ENCODE data around the gene ATF1.
"Not testable (repeated sequence)": the region's sequence is repeated elsewhere in the genome, so short reads cannot be mapped to it uniquely, and the experiment has no call there.

Gene ATF1

DNA sequence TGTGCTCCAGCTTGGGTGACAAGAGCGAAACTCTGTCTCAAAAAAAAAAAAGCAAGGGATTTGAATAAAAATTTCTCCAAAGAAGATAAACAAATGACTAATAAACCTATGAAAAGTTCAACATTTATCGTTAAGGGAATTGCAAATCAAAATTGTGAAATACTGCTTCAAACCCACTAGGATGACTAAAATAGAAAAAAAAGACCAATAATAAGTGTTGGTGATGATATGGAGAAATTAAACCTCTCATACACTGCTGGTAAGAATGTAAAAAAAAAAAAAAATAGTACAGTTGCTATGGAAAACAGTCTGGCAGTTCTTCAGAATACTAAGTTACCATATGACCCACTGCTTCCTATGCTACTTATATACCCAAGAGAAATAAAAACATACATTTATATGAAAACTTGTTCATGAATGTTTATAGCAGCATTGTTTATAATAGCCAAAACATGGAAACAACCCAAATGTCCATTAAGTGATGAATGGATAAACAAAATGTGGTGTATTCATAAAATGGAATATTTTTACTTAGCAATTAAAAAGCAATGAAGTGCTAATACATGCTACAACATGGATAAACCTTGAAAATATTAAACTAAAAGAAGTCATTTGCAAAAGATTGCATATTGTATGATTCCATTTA is 39.5 kb downstream of the ATF1 start:
- DNase-seq (ENCODE audit: low read depth), result no peak

DNA sequence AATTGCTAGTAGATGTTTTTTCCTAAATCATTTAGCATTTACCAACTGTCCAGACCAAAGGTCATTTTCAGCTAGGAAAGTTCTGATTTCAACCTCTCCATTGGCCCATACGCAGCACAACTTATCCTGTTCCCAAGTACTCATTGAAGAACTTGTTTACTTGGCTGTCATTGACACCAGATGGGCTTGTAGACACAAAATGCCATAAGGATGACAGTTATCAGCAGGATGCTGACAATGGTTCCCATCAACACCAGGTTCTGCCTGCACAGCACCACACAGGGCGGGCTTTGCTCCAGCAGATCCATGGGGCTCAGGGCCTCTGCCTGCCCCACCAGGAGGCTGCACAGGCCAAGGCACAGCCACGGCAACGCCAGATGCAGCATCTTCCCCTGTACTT is 42.3 kb downstream of the ATF1 start:
- no peak for DNase-seq (ENCODE audit: low read depth)

GRCh38 chr12:50809131-50809530 is 45.2 kb downstream of the ATF1 start:
- not testable (repeated sequence) for DNase-seq (ENCODE audit: low read depth)

- not testable (repeated sequence) for DNase-seq (ENCODE audit: low read depth)
Observed at GRCh38 chr12:50814921-50815320, 51.0 kb downstream of the ATF1 start.

- no peak for DNase-seq (ENCODE audit: low read depth)
Observed at GRCh38 chr12:50820177-50820576, 56.3 kb downstream of the ATF1 start.

GRCh38 chr12:50822082-50822481 is 58.2 kb downstream of the ATF1 start:
- no peak for DNase-seq (ENCODE audit: low read depth)

DNA sequence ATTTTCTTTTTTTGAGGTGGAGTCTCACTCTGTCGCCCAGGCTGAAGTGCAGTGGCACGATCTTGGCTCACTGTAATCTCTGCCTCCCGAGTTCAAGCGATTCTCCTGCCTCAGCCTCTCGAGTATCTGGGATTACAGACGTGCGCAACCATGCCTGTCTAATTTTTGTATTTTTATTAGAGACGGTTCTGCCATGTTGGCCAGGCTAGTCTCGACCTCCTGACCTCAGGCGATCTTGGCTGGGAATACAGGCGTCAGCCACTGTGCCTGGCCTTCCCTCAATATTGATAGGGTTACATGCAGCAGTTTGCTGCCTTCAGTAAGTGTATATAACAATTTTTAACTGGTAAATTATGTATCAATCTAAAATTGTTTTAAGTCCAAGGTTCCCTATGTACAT is 59.8 kb downstream of the ATF1 start:
- not testable (repeated sequence) for DNase-seq (ENCODE audit: low read depth)

DNA sequence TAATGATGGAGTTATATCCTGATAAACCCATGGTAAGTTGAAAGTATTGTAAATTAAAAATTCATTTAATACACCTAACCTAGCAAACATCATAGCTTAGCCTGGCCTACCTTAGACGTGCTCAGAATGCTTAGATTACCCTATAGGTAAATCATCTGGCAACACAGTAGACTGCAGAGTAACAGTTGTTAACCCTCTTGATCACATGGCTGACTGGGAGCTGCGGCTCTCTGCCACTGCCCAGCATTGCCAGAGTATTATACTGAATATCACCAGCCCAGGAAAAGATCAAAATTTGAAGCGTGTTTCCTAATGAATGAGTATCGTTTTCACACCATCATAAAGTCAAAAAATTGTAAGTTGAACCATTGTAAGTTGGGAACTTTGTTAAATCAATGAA is 61.0 kb downstream of the ATF1 start:
- no peak for DNase-seq (ENCODE audit: low read depth)

DNA sequence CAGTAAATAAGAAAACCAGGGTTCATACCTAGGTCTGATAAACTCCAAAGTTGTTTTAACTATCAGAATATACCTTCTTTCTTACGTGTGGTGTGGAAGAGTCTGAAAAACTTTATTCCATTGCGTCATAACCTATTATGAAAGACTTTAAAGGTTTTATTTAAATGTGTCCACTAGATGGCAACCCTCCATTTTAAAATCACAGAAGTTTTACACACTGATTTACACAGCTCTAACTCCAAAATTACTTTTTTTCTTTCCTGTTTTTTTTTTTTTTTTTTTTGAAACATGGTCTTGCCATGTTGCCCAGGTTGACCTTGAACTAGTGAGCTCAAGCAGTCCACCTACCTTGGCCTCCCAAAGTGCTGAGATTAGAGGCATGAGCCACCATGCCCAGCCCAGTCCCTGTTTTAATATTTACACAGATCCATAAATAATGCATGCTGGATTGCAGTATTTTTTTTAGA is 61.5 kb downstream of the ATF1 start:
- DNase-seq (ENCODE audit: low read depth), result no peak

DNA sequence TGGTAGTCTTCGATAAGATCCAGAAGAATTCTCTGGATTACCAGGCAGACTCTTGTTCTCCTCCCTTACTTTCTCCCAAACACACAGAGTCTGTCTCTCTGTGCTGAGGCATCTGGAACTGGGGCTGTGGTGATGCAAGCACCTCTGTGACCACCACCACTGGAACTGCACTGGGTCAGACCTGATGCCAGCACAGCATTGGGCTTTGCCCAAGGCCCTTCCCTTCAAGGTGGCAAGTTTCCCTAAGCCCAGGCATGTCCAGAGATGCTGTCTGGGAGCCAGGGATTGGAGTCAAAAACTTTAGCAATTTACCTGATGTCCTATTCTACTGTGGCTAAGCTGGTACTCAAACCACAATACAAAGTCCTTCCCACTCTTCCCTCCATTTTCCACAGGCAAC is 64.2 kb downstream of the ATF1 start:
- DNase-seq (ENCODE audit: low read depth), result no peak

DNA sequence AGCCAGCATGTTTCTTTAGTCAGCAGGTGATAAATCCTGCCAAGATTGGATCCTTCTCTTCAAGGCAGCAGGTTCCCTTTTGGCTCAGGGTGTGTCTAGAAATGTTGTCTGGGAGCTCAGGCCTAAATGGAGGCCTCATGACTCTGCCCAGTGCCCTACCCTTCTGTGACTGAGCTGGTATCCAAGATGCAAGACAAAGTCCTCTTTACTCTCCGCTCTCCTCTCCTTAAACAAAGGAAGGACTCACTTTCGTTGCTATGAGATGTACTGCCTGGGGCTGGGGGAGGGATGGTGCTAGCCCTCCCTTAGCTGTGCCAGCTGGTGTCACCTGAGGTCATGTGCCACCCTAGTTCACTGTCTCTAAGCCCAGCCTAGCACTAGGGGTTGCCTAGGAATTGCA is 65.0 kb downstream of the ATF1 start:
- DNase-seq (ENCODE audit: low read depth), result no peak

- DNase-seq (ENCODE audit: low read depth), result not testable (repeated sequence)
Observed at GRCh38 chr12:50833801-50834200, 69.9 kb downstream of the ATF1 start.

DNA sequence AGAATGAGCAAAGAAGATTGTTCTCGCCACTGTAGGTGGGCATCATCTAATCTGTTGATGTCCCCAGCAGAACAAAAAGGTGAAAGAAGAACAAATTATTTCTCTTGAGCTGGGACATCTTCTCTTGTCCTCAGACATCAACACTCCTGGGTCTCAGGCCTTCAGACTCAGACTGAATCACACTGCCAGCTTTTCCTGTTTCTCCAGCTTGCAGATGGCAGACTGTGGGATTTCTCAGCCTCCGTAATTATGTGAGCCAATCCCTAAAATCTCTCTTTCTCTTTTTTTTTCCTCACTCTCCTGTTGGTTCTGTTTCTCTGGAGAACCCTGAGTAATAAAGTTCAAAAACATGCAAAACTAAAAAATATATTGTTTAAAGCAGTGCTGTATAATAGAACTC is 75.1 kb downstream of the ATF1 start:
- DNase-seq (ENCODE audit: low read depth), result no peak

GRCh38 chr12:50840809-50841487 is 77.0 kb downstream of the ATF1 start:
- DNase-seq (ENCODE audit: low read depth), result no peak

DNA sequence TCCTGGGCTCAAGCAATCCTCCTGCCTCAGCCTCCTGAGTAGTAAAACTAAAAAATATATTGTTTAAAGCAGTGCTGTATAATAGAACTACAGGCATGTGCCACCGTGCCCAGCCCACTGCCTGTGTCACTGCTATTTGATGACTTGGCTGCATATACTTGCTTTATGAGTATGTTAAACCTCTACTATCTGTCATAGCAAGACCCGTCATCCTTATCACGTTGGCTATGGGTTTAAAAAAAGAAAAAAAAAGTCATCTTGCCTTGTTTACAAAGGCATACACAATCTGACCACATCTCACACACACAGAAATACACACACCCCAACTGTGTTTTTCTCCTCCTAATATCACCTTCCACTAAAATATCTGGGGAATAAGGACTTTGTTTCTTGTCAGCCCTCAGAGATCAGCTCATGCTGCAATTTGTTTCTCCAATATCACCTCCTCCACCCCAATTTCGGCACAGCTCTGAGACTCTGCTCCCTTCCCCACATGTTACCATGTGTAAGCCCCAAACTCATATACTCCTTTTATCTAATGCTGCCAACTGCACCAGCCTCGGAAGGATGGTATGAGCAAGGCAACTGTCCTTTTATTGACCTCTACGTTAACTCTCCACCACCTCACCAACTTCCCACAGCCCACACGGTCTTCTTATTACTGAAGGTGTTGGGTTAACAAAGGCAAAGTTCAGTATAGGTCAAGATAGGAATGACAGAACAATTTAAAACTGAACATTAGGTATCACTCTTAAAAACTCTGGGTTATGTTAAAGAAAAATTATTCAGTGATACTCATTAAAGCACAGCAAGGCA is 78.0 kb downstream of the ATF1 start:
- no peak for DNase-seq (ENCODE audit: low read depth)

GRCh38 chr12:50842637-50843493 is 79.0 kb downstream of the ATF1 start, which contains the start of gene TMPRSS12:
Gene TMPRSS12, plus strand, starts transcription at chr12:50842926. Its CDS starts 39 bp downstream, at chr12:50842965.
- DNase-seq (ENCODE audit: low read depth), result no peak

DNA sequence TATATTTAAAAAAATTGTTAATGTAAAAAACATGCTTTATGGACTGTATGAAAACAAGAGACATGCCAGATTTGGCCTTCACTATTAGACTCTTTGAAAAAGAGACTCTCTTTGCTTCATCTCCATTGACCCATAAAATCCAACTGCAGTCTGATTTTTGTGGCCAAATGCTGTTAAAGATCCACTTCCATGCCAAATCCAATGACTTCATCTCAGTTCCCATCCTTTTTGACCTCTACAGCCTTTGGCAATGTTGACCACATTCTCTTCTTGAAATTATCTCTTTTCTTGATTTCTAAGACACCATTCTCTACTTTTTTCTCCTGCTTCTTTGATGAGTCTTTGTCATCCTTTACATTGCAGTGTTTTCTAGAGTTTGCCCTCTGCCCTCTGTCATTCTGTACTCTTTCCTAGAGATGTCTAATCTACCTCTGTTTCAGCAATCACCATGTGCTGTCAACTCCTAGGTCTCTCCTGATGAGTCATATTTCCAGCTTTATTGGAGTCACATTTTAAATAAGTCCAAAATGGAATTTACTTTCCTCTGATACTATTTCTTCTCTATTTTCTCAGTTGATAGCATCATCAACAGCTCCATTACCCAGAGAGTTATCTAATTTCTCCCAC is 81.2 kb downstream of the ATF1 start:
- no peak for DNase-seq (ENCODE audit: low read depth)

- DNase-seq (ENCODE audit: low read depth), result no peak
Observed at GRCh38 chr12:50848963-50849362, 85.1 kb downstream of the ATF1 start.

DNA sequence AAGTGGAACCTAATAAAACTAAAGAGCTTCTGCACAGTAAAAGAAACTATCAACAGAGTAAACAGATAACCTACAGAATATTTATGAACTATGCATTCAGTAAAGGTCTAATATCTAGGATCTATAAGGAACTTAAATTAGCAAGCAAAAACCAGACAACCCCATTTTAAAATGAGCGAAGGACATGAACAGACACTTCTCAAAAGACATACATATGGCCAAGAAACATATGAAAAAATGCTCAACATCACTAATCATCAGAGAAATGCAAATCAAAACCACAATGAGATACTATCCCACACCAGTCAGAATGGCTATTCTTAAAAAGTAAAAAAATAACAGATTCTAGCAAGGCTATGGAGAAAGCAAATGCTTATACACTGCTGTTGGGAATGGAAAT is 91.3 kb downstream of the ATF1 start:
- DNase-seq (ENCODE audit: low read depth), result not testable (repeated sequence)

DNA sequence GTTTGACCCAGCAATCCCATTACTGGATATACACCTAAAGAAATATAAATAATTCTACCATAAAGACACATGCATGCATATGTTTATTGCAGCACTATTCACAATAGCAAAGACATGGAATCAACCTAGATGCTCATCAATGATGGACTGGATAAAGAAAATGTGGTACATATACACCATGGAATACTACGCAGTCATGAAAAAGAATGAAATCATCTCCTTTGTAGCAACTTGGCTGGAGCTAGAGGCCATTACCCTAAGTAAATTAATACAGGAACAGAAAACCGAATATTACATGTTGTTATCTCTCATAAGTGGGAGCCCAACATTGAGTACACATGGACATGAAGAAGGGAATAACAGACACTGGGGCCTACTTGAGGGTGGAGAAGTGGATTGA is 91.8 kb downstream of the ATF1 start:
- DNase-seq (ENCODE audit: low read depth), result not testable (repeated sequence)

DNA sequence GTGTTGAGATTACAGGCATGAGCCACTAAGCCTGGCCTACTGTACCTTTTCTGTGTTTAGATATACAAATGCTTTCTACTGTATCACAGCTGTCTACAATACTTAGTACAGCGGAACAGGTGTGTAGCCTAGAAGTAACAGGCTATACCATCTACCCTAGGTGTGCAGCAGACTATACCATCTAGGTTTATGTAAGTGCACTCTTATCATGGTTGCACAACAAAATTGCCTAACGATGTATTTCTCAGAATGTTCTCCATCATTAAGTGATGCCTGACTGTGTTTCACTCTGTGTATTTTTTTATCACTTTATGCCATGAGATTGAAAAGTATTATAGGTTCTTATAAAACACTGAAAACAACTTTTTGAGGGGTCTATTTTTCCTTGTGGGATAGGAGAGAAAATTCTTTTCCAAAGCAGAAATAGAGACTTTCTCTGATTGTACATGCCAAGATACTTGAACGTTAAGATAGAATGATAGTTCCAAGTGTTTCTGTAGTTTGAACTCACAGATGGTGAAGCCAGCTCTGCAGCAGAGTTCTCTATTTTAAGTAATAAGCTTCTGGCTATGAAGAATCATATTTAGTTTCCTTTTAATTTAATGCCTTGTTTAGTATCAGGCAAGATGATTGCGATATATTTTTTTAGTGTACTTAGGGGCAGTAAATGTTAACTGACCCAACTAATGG is 95.9 kb downstream of the ATF1 start:
- no peak for DNase-seq (ENCODE audit: low read depth)

Data from activated T-cell treated with anti-CD3 and anti-CD28 coated beads for 1 hour (primary cell).